ENCODE results near the gene OPA1.

Gene OPA1

DNA sequence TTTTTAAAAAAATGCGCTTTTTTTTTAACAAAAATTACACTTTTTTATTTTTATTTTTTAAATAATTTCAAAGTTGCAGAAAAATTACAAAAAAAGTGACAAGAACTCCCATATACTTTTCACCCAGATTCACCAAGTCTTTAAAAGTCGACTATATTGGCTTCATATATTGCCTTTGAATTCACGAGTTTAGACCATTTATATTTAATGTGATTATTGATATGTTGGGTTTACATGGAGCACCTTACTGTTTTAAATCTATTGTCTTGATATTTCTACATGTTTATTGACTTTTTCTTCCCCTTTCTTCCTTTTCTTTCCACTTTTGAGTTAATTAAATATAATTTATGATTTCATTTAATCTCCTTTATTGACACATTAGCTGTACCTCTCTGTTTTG is 127.2 kb downstream of the OPA1 start:
- Histone ChIP-seq H3K4me3 (ENCODE audit: low read depth in 1 of 2, low read length in 2 of 2) (no peak overlapping the region), H3K4me1 (ENCODE audit: insufficient read depth, low read length) (0 out of 2 replicates have a peak, but pooled peaks cover 3% of the 10 kb centered on the region), H3K27me3 (ENCODE audit: insufficient read depth, low read length, poor library complexity) (no peaks in the 10 kb centered on the region), H4K20me1 (ENCODE audit: insufficient read depth, low read length) (no peaks in the 10 kb centered on the region), H3K79me2 (ENCODE audit: insufficient read depth, low read length) (no peaks in the 10 kb centered on the region), H3K27ac (ENCODE audit: low read length) (no peak overlapping the region), H2AFZ (ENCODE audit: low read depth, low read length) (no peak overlapping the region), H3K9ac (ENCODE audit: low read depth, low read length) (no peak overlapping the region), H3K9me3 (ENCODE audit: insufficient read depth, low read length, severe bottlenecking) (peaks cover 9% of the 10 kb centered on the region), H3K4me2 (ENCODE audit: insufficient read depth, low read length) (no peak overlapping the region), H3K36me3 (ENCODE audit: insufficient read depth, low read length) (no peaks in the 10 kb centered on the region)
- DNase-seq (no peak), ATAC-seq (ENCODE audit: insufficient read depth, low read depth) (no peak)
- TF ChIP-seq, protein P1, sequence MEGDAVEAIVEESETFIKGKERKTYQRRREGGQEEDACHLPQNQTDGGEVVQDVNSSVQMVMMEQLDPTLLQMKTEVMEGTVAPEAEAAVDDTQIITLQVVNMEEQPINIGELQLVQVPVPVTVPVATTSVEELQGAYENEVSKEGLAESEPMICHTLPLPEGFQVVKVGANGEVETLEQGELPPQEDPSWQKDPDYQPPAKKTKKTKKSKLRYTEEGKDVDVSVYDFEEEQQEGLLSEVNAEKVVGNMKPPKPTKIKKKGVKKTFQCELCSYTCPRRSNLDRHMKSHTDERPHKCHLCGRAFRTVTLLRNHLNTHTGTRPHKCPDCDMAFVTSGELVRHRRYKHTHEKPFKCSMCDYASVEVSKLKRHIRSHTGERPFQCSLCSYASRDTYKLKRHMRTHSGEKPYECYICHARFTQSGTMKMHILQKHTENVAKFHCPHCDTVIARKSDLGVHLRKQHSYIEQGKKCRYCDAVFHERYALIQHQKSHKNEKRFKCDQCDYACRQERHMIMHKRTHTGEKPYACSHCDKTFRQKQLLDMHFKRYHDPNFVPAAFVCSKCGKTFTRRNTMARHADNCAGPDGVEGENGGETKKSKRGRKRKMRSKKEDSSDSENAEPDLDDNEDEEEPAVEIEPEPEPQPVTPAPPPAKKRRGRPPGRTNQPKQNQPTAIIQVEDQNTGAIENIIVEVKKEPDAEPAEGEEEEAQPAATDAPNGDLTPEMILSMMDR (IDR thresholded peaks at IDR 0.05; ENCODE audit: borderline replicate concordance, extremely low read depth, low read length, poor library complexity, severe bottlenecking) = no peak
- no peak for TF ChIP-seq EZH2 (IDR thresholded peaks at IDR 0.05; ENCODE audit: borderline replicate concordance, low read depth, low read length, severe bottlenecking)

DNA sequence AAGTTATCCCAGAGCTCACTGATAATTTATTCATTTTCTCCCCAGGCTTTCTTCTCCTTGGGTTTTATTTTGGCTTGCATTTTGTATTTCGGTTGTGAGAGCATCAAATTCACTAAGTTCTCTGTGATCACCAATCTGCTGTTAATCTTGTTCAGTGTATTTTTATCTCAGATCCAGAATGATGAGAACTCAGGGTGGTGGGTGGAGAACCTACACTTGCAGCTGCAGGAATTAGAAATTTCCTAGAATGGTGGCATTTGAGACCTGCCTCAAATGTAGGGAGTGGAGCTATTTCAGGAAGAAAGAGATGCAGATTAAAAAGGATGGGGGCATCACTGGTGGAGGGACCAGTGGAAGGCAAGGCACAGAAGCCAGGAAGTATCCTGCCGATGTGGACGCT is 129.6 kb downstream of the OPA1 start:
- Histone ChIP-seq H3K27ac (ENCODE audit: low read length) (no peak overlapping the region), H3K9me3 (ENCODE audit: insufficient read depth, low read length, severe bottlenecking) (no peaks in the 10 kb centered on the region), H3K36me3 (ENCODE audit: insufficient read depth, low read length) (no peaks in the 10 kb centered on the region), H3K4me3 (ENCODE audit: low read depth in 1 of 2, low read length in 2 of 2) (no peak overlapping the region), H3K79me2 (ENCODE audit: insufficient read depth, low read length) (no peaks in the 10 kb centered on the region), H4K20me1 (ENCODE audit: insufficient read depth, low read length) (no peaks in the 10 kb centered on the region), H2AFZ (ENCODE audit: low read depth, low read length) (no peak overlapping the region), H3K9ac (ENCODE audit: low read depth, low read length) (no peak overlapping the region), H3K4me2 (ENCODE audit: insufficient read depth, low read length) (no peak overlapping the region), H3K27me3 (ENCODE audit: insufficient read depth, low read length, poor library complexity) (no peaks in the 10 kb centered on the region), H3K4me1 (ENCODE audit: insufficient read depth, low read length) (no peaks in the 10 kb centered on the region)
- no peak for DNase-seq
- TF ChIP-seq EZH2 (IDR thresholded peaks at IDR 0.05; ENCODE audit: borderline replicate concordance, low read depth, low read length, severe bottlenecking) = no peak
- TF ChIP-seq, protein P1 (IDR thresholded peaks at IDR 0.05; ENCODE audit: borderline replicate concordance, extremely low read depth, low read length, poor library complexity, severe bottlenecking) = no peak
- ATAC-seq (ENCODE audit: insufficient read depth, low read depth) = no peak

DNA sequence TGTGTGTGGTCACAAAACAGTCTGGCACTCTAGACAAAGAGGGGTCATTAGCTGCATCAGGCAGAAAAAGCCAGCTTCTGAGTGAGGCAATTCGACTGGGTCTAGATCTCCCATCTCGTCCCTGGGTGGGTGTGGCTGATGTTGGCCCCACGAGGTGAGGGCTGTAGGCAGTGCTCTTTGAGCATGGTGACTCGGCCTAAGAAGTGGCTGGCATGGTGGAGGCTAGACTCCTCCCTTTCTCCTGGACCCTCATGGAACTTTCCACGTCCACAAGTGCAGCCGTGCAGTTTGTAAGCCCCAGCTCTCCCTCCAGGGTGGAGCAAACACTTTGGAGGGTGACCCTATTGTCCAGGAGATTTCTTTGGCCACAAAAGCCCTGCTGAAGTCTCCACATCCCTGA is 134.1 kb downstream of the OPA1 start:
- H3K79me2 ChIP-seq (ENCODE audit: insufficient read depth, low read length) = no peaks in the 10 kb centered on the region
- no peak for ATAC-seq (ENCODE audit: insufficient read depth, low read depth)
- H3K9me3 ChIP-seq (ENCODE audit: insufficient read depth, low read length, severe bottlenecking) = no peaks in the 10 kb centered on the region
- H3K4me2 ChIP-seq (ENCODE audit: insufficient read depth, low read length) = no peak overlapping the region
- no peak overlapping the region for H2AFZ ChIP-seq (ENCODE audit: low read depth, low read length)
- H3K9ac ChIP-seq (ENCODE audit: low read depth, low read length) = no peak overlapping the region
- peaks cover 6% of the 10 kb centered on the region; the same call in 1 of the 2 replicates for H4K20me1 ChIP-seq (ENCODE audit: insufficient read depth, low read length)
- H3K4me3 ChIP-seq (ENCODE audit: low read depth in 1 of 2, low read length in 2 of 2) = no peak overlapping the region
- no peak for TF ChIP-seq EZH2 (IDR thresholded peaks at IDR 0.05; ENCODE audit: borderline replicate concordance, low read depth, low read length, severe bottlenecking)
- TF ChIP-seq, protein P1 (IDR thresholded peaks at IDR 0.05; ENCODE audit: borderline replicate concordance, extremely low read depth, low read length, poor library complexity, severe bottlenecking) = no peak
- H3K27ac ChIP-seq (ENCODE audit: low read length) = no peak overlapping the region
- peaks cover 9% of the 10 kb centered on the region for H3K27me3 ChIP-seq (ENCODE audit: insufficient read depth, low read length, poor library complexity)
- DNase-seq = no peak
- H3K36me3 ChIP-seq (ENCODE audit: insufficient read depth, low read length) = no peaks in the 10 kb centered on the region
- no peaks in the 10 kb centered on the region for H3K4me1 ChIP-seq (ENCODE audit: insufficient read depth, low read length)

Measured in DND-41 (cell line).